IMR-90 (cell line): ENCODE measurements around the gene UPK1B. TPM values are rescaled to one million over a fixed set of nuclear protein-coding genes. Genes with fewer than 3 reads are reported as not detected.

Source experiments
- ATAC-seq: fragments of 200-7000 bp; cut with Tn5 transposase; 2 replicates; pipeline ENCODE4 v1.9.1; 2020; ENCODE audit warnings: low read depth, mild to moderate bottlenecking, moderate library complexity
- BruUV-seq: library from RNA; stranded (reverse); fragments of 400-500 nt; replicated peaks from 2 replicates; lab custom pipeline; 2021; lab: Mats Ljungman, UMichigan
- CTCF ChIA-PET: fragments of 300-600 bp; formaldehyde crosslinking; extraction: SDS; loops from one replicate; lab custom pipeline; 2021; ENCODE audit warnings: antibody characterized with exemption; lab: Yijun Ruan, JAX
- POLR2A ChIA-PET: fragments of 300-600 bp; sonication (Branson Sonifier 250); formaldehyde crosslinking; loops from one replicate; lab custom pipeline; 2022; ENCODE audit warnings: antibody characterized with exemption; ENCODE audit not compliant: unreplicated experiment; lab: Charles Lee
- DNase-seq: peaks from one replicate; pipeline ENCODE4 v3.0.0; 2013
- H2AFZ ChIP-seq: replicated peaks from 2 replicates; pipeline ENCODE3; 2013; ENCODE audit warnings: low read length, mild to moderate bottlenecking; ENCODE audit not compliant: poor library complexity
- H2AK5ac ChIP-seq: 2 replicates; pipeline ENCODE4 v1.6.1; 2013; ENCODE audit warnings: low read depth, low read length, inconsistent platforms
- H2AK9ac ChIP-seq: replicated peaks from 2 replicates; pipeline ENCODE3; 2013; ENCODE audit warnings: mild to moderate bottlenecking, low read depth, low read length, moderate library complexity; ENCODE audit not compliant: poor library complexity
- H2BK120ac ChIP-seq: 2 replicates; pipeline ENCODE4 v1.6.1; 2013; ENCODE audit warnings: low read depth, low read length, inconsistent platforms
- H2BK15ac ChIP-seq: 3 replicates; pipeline ENCODE4 v1.6.1; 2013; ENCODE audit warnings: low read depth, low read length, inconsistent platforms
- H2BK20ac ChIP-seq: 2 replicates; pipeline ENCODE4 v1.6.1; 2013; ENCODE audit warnings: low read depth, mild to moderate bottlenecking, inconsistent platforms, low read length, moderate library complexity
- H2BK5ac ChIP-seq: 2 replicates; pipeline ENCODE4 v1.6.1; 2013; ENCODE audit warnings: mild to moderate bottlenecking, low read depth, low read length, inconsistent platforms; ENCODE audit not compliant: poor library complexity, severe bottlenecking
- H3K14ac ChIP-seq: replicated peaks from 2 replicates; pipeline ENCODE4 v1.6.1; 2013; ENCODE audit warnings: low read depth, low read length, inconsistent platforms
- H3K18ac ChIP-seq: 2 replicates; pipeline ENCODE4 v1.6.1; 2013; ENCODE audit warnings: low read depth, low read length, control low read depth
- H3K23ac ChIP-seq: 2 replicates; pipeline ENCODE4 v1.6.1; 2013; ENCODE audit warnings: low read depth, low read length, inconsistent platforms
- H3K27ac ChIP-seq: 2 replicates; pipeline ENCODE4 v1.5.1; 2013; ENCODE audit warnings: mild to moderate bottlenecking, control low read depth, low read length; ENCODE audit not compliant: insufficient read depth
- H3K27me3 ChIP-seq: 2 replicates; pipeline ENCODE4 v1.6.1; 2013; ENCODE audit warnings: low read length; ENCODE audit not compliant: control insufficient read depth, insufficient read depth
- H3K36me3 ChIP-seq: 2 replicates; pipeline ENCODE4 v1.6.1; 2013; ENCODE audit warnings: low read length, mixed read lengths; ENCODE audit not compliant: control insufficient read depth, insufficient read depth
- H3K4ac ChIP-seq: 2 replicates; pipeline ENCODE4 v1.6.1; 2013; ENCODE audit warnings: low read depth, low read length, inconsistent platforms
- H3K4me1 ChIP-seq: 2 replicates; pipeline ENCODE4 v1.6.1; 2013; ENCODE audit warnings: low read length, mixed read lengths; ENCODE audit not compliant: control insufficient read depth, insufficient read depth
- H3K4me2 ChIP-seq: 2 replicates; pipeline ENCODE4 v1.6.1; 2013; ENCODE audit warnings: low read depth, mild to moderate bottlenecking, control low read depth, low read length, moderate library complexity
- H3K4me3 ChIP-seq: 2 replicates; pipeline ENCODE4 v1.5.1; 2013; ENCODE audit warnings: low read depth, mild to moderate bottlenecking, control low read depth, low read length, moderate library complexity; ENCODE audit not compliant: insufficient read depth
- H3K56ac ChIP-seq: 2 replicates; pipeline ENCODE4 v1.6.1; 2013; ENCODE audit warnings: low read length, inconsistent platforms; ENCODE audit not compliant: insufficient read depth; ENCODE audit errors: extremely low read depth
- H3K79me1 ChIP-seq, 2 experiments: 2 replicates each; pipeline ENCODE4 v1.6.1; 2013; ENCODE audit warnings: low read length in 2 of 2, inconsistent platforms in 1 of 2, low read depth in 1 of 2
- H3K9ac ChIP-seq: 2 replicates; pipeline ENCODE4 v1.6.1; 2013; ENCODE audit warnings: low read depth, low read length, control low read depth
- H3K9me1 ChIP-seq: 2 replicates; pipeline ENCODE4 v1.6.1; 2013; ENCODE audit warnings: low read length, inconsistent platforms; ENCODE audit not compliant: insufficient read depth
- H3K9me3 ChIP-seq: 2 replicates; pipeline ENCODE4 v1.6.1; 2013; ENCODE audit warnings: low read length; ENCODE audit not compliant: control insufficient read depth, insufficient read depth
- H4K20me1 ChIP-seq: 2 replicates; pipeline ENCODE4 v1.6.1; 2013; ENCODE audit warnings: low read length, inconsistent platforms; ENCODE audit not compliant: insufficient read depth
- H4K5ac ChIP-seq: 2 replicates; pipeline ENCODE4 v1.6.1; 2013; ENCODE audit warnings: mild to moderate bottlenecking, low read depth, low read length, control low read depth
- H4K8ac ChIP-seq, 2 experiments: 2 replicates each; pipeline ENCODE4 v1.6.1; 2013; ENCODE audit warnings: low read depth in 2 of 2, low read length in 2 of 2, control low read depth in 1 of 2, inconsistent platforms in 1 of 2
- H4K91ac ChIP-seq: 2 replicates; pipeline ENCODE4 v1.6.1; 2013; ENCODE audit warnings: low read depth, low read length, inconsistent platforms; ENCODE audit not compliant: insufficient read depth
- BHLHE40 ChIP-seq: fragments of 150-350 bp; IDR thresholded peaks from 2 replicates; pipeline ENCODE4 v1.6.1; 2016; ENCODE audit warnings: mild to moderate bottlenecking, low read depth, low read length
- CEBPB ChIP-seq: IDR thresholded peaks from 2 replicates; pipeline ENCODE4 v1.6.1; 2012; ENCODE audit warnings: low read depth, low read length, improper control_type of control experiment
- ELK1 ChIP-seq: fragments of 150-350 bp; IDR thresholded peaks from 2 replicates; pipeline ENCODE4 v1.6.1; 2016; ENCODE audit warnings: low read depth, mild to moderate bottlenecking, low read length, moderate library complexity, borderline replicate concordance
- MXI1 ChIP-seq: IDR thresholded peaks from 2 replicates; pipeline ENCODE4 v1.6.1; 2012; ENCODE audit warnings: low read depth, mild to moderate bottlenecking, low read length, moderate library complexity, borderline replicate concordance
- POLR2A ChIP-seq: IDR thresholded peaks from 2 replicates; pipeline ENCODE4 v1.6.1; 2012; ENCODE audit warnings: mild to moderate bottlenecking, low read depth, low read length
- dilution Hi-C: fragments of 300-500 bp; cut with HindIII; formaldehyde crosslinking; loops from one replicate; pipeline ENCODE4 v1.14.3; 2018; ENCODE audit warnings: low sequenced_read_pairs; ENCODE audit not compliant: unreplicated experiment
- in situ Hi-C: fragments of 300-500 bp; cut with MboI; formaldehyde crosslinking; loops from 3 replicates; pipeline ENCODE4 v1.14.3; 2019; ENCODE audit warnings: low sequenced_read_pairs, inconsistent platforms, mixed read lengths
- intact Hi-C: fragments of 100-400 bp; cut with micrococcal nuclease; formaldehyde crosslinking; loops from 2 replicates; pipeline ENCODE4 v1.10.0; 2022
- polyA plus RNA-seq, 3 experiments: library from polyadenylated mRNA; depleted of rRNA; stranded (reverse); fragments of >200 nt; gene quantifications; 2 replicates each; pipeline ENCODE4 v1.2.3, GENCODE V29; 2012; ENCODE audit warnings: low replicate concordance in 1 of 3
- total RNA-seq: library from RNA; depleted of rRNA; stranded (reverse); fragments of >200 nt; gene quantifications from 2 replicates; pipeline ENCODE4 v1.2.3, GENCODE V29; 2012

UPK1B gene
- total and polyA plus RNA-seq, 2 of the 4 experiments (the other 2 are of a cell fraction), result 0.36 to 0.55 TPM

- Histone ChIP-seq H3K23ac (no peak overlapping the region), H3K27ac (no peak overlapping the region), H3K27me3 (no peaks in the 10 kb centered on the region), H3K36me3 (no peaks in the 10 kb centered on the region), H2AK9ac (no peak overlapping the region), H2BK20ac (no peak overlapping the region), H2AK5ac (no peak overlapping the region), H3K14ac (no peak overlapping the region), H3K4ac (no peak overlapping the region), H3K18ac (no peak overlapping the region), H4K20me1 (no peaks in the 10 kb centered on the region), H2BK120ac (no peak overlapping the region), H2AFZ (no peak overlapping the region), H3K4me3 (no peak overlapping the region), H2BK5ac (no peak overlapping the region), H3K9me3 (peaks cover 4% of the 10 kb centered on the region), H4K8ac (no peak overlapping the region), H2BK15ac (no peak overlapping the region), H3K56ac (no peak overlapping the region), H3K4me2 (no peak overlapping the region), H3K79me1 (no peaks in the 10 kb centered on the region), H3K4me1 (peaks cover 4% of the 10 kb centered on the region), H4K5ac (no peak overlapping the region), H3K9me1 (no peaks in the 10 kb centered on the region), H4K91ac (no peak overlapping the region), H3K9ac (no peak overlapping the region)
- POLR2A ChIA-PET, result no interaction called here
- TF ChIP-seq POLR2A, result no peak
- no peak for TF ChIP-seq CEBPB
- TF ChIP-seq BHLHE40, result no peak
- TF ChIP-seq MXI1, result no peak
- TF ChIP-seq ELK1, result no peak
- DNase-seq (no peak), ATAC-seq (no peak)
- intact Hi-C loops, result no loop called here
- no TSS peak for BruUV-seq
- dilution Hi-C loops, result no loop called here
- in situ Hi-C loops, result no loop called here
- CTCF ChIA-PET, result interaction anchor here (0.8 kb wide), 1 partner anchor 84 kb away, joined by 3 read pairs; no protein-coding TSS in a partner anchor
Measured at GRCh38 chr3:119156868-119157267, 16.5 kb upstream of the UPK1B start.
